Inferior parietal cortex (tissue), 1 donor: ENCODE data around the gene FOXA2.

Experiments
- DNase-seq: peaks from one replicate; pipeline ENCODE4 v3.0.0-alpha.2; 2016; ENCODE audit errors: extremely low spot score

Gene FOXA2

GRCh38 chr20:22583773-22584521 is 425 bp downstream of the FOXA2 start:
- DNase-seq = no peak

- DNase-seq = no peak
Observed at GRCh38 chr20:22582964-22583772, 1.2 kb downstream of the FOXA2 start.

GRCh38 chr20:22582386-22582963 is 1.9 kb downstream of the FOXA2 start:
- no peak for DNase-seq

- no peak for DNase-seq
Observed at GRCh38 chr20:22581437-22582385, 2.7 kb downstream of the FOXA2 start.

GRCh38 chr20:22579711-22580697 is 4.4 kb downstream of the FOXA2 start:
- DNase-seq = no peak

- no peak for DNase-seq
Observed at GRCh38 chr20:22579119-22579427, 5.3 kb downstream of the FOXA2 start.

- no peak for DNase-seq
Observed at GRCh38 chr20:22578221-22579118, 5.9 kb downstream of the FOXA2 start.

- no peak for DNase-seq
Observed at GRCh38 chr20:22577515-22578220, 6.7 kb downstream of the FOXA2 start.

GRCh38 chr20:22576733-22577514 is 7.4 kb downstream of the FOXA2 start:
- no peak for DNase-seq

GRCh38 chr20:22576273-22576672 is 8.1 kb downstream of the FOXA2 start:
- DNase-seq = no peak

- no peak for DNase-seq
Observed at GRCh38 chr20:22575737-22576136, 8.6 kb downstream of the FOXA2 start.

- no peak for DNase-seq
Observed at GRCh38 chr20:22575087-22575721, 9.2 kb downstream of the FOXA2 start.

- DNase-seq = no peak
Observed at GRCh38 chr20:22574545-22575086, 9.8 kb downstream of the FOXA2 start.

GRCh38 chr20:22572491-22572890 is 11.9 kb downstream of the FOXA2 start:
- no peak for DNase-seq

GRCh38 chr20:22572023-22572422 is 12.3 kb downstream of the FOXA2 start:
- no peak for DNase-seq

- no peak for DNase-seq
Observed at GRCh38 chr20:22569353-22569752, 15.0 kb downstream of the FOXA2 start.

GRCh38 chr20:22568872-22569344 is 15.5 kb downstream of the FOXA2 start:
- no peak for DNase-seq
